Chondrocyte (in vitro differentiated cells): ENCODE measurements around the gene BIN1. TPM values are rescaled to one million over a fixed set of nuclear protein-coding genes. Genes with fewer than 3 reads are reported as not detected.

Experiments
- DNase-seq: peaks from one replicate; pipeline ENCODE4 v3.0.0; 2021; ENCODE audit warnings: mixed read lengths, low spot score
- H3K27ac Mint-ChIP-seq: one replicate; pipeline ENCODE4 v1.8.0; 2021; ENCODE audit warnings: mild to moderate bottlenecking, moderate library complexity, mixed read lengths; ENCODE audit not compliant: unreplicated experiment
- H3K27me3 Mint-ChIP-seq: 2 replicates; pipeline ENCODE4 v1.8.0; 2021; ENCODE audit warnings: low read depth, mixed read lengths
- H3K36me3 Mint-ChIP-seq: 2 replicates; pipeline ENCODE4 v1.8.0; 2021; ENCODE audit warnings: low read depth, mixed read lengths
- H3K4me1 Mint-ChIP-seq: 2 replicates; pipeline ENCODE4 v1.8.0; 2021; ENCODE audit warnings: low read depth, mild to moderate bottlenecking, mixed read lengths
- H3K4me3 Mint-ChIP-seq: one replicate; pipeline ENCODE4 v1.8.0; 2021; ENCODE audit warnings: mild to moderate bottlenecking, moderate library complexity, mixed read lengths; ENCODE audit not compliant: unreplicated experiment
- H3K9me3 Mint-ChIP-seq: 2 replicates; pipeline ENCODE4 v1.8.0; 2021; ENCODE audit warnings: low read depth, mixed read lengths
- CTCF ChIP-seq: fragments of 200-600 bp; sonication (generic); IDR thresholded peaks from 2 replicates; pipeline ENCODE4 v1.5.0; 2021; ENCODE audit warnings: antibody characterized with exemption, mild to moderate bottlenecking, moderate library complexity
- total RNA-seq: library from RNA; stranded (reverse); gene quantifications from 3 replicates; pipeline ENCODE4 v1.2.1, GENCODE V29; 2021

Gene BIN1
- total RNA-seq, 1 donor from 2014 or later: 64.0 TPM

DNA sequence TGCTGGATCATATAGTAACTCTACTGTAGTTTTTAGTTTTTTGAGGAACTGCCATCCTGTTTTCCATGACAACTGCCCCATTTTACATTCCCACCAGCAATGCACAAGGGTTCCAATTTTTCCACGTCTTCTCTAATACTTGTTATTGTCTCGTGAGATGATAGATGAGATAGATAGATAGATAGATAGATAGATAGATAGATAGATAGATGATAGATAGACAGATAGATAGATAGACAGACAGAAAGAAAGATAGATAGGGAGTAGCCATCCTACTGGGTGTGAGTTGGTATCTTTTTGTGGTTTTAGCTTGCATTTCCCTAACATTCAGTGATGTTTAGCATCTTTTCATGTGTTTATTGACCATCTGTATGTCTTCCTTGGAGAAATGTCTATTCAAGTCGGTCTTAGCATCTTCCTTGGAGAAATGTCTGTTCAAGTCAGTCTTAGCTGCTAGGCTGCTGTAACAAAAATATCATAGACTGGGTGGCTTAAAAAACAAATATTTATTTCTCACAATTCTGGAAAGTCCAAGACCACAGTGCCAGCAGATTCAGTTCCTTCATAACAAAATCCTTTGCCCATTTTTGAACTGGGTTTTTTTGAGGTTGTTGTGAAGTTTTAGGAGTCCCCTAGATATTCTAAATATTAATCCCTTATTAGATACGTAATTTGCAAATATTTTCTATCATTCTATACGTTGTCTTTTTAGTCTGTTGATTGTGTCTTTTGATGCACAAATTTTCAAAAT lies 98.5 kb downstream of the BIN1 start:
- no peak for TF ChIP-seq CTCF
- peaks cover 2% of the 10 kb centered on the region for H3K36me3 Mint-ChIP-seq
- H3K27ac Mint-ChIP-seq: no peak overlapping the region
- peaks cover 14% of the 10 kb centered on the region for H3K4me1 Mint-ChIP-seq
- H3K27me3 Mint-ChIP-seq: peaks cover 6% of the 10 kb centered on the region
- peaks cover 8% of the 10 kb centered on the region for H3K9me3 Mint-ChIP-seq
- no peak overlapping the region for H3K4me3 Mint-ChIP-seq
- no peak for DNase-seq

GRCh38 chr2:127007652-127008051 lies 99.3 kb downstream of the BIN1 start:
- TF ChIP-seq CTCF: no peak
- no peak for DNase-seq
- Mint-ChIP-seq H3K36me3 (no peaks in the 10 kb centered on the region), H3K27me3 (peaks cover 2% of the 10 kb centered on the region), H3K27ac (peak overlapping the region; percentile 14), H3K9me3 (peaks cover 8% of the 10 kb centered on the region), H3K4me3 (no peak overlapping the region), H3K4me1 (peaks cover 14% of the 10 kb centered on the region)

- Mint-ChIP-seq H3K27ac (no peak overlapping the region), H3K4me1 (peaks cover 14% of the 10 kb centered on the region), H3K9me3 (peaks cover 8% of the 10 kb centered on the region), H3K4me3 (no peak overlapping the region), H3K27me3 (peaks cover 2% of the 10 kb centered on the region), H3K36me3 (no peaks in the 10 kb centered on the region)
- no peak for DNase-seq
- TF ChIP-seq CTCF: no peak
Observed at GRCh38 chr2:127006962-127007361, 100.0 kb downstream of the BIN1 start.

DNA sequence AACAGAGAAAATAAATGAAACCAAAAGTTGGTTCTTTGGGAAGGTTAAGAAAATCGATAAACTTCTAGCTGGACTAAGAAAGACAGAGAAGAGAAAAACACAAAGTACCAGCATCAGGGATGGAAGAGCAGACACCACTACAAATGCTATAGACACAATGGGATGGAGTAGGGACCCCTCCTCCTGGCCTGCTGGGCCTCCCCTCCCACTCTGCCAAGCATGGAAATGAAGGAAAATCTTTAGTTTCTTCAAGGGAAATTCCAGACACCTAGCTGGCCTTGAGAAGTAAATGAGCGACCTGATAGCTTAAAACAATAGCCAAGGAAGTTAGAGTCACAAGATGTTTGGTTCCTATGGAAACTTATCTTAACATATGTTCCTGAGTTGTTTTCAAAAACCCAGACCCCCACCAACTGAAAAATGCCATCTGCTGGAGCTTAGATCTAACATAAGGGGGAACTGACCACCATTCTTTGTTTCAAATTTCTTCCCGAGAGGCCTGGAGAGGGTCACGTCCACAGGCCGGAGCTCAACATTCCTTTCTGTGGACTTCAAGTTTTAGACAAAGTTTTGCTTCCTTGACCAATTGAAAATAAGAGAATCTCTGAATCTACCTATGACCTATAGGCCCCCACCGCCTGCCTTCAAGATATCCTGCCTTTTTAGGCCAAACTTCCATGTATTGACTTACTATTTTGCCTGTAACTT lies 101.9 kb downstream of the BIN1 start:
- DNase-seq: no peak
- Mint-ChIP-seq H3K27me3 (no peaks in the 10 kb centered on the region), H3K4me3 (no peak overlapping the region), H3K27ac (no peak overlapping the region), H3K9me3 (peaks cover 5% of the 10 kb centered on the region), H3K36me3 (no peaks in the 10 kb centered on the region), H3K4me1 (peaks cover 14% of the 10 kb centered on the region)
- TF ChIP-seq CTCF: no peak

GRCh38 chr2:127003070-127003800 lies 103.7 kb downstream of the BIN1 start:
- TF ChIP-seq CTCF: no peak
- Mint-ChIP-seq H3K27ac (no peak overlapping the region), H3K4me1 (peaks cover 12% of the 10 kb centered on the region), H3K27me3 (peaks cover 2% of the 10 kb centered on the region), H3K4me3 (no peak overlapping the region), H3K9me3 (no peaks in the 10 kb centered on the region), H3K36me3 (no peaks in the 10 kb centered on the region)
- DNase-seq: no peak
